ENCODE measurements around the gene SZT2.

SZT2 gene

GRCh38 chr1:43448955-43449707, 59.4 kb downstream of the SZT2 start:
- TF ChIP-seq CTCF (IDR thresholded peaks at IDR 0.05; ENCODE audit: low read depth, low read length, poor library complexity, severe bottlenecking) (no peak), EZH2phosphoT487 (IDR thresholded peaks at IDR 0.05; ENCODE audit: borderline replicate concordance, low read length) (no peak)
- Histone ChIP-seq H3K4me1 (ENCODE audit: control insufficient read depth, low read length) (peaks cover 4% of the 10 kb centered on the region), H3K36me3 (ENCODE audit: control insufficient read depth, low read length) (peaks cover 41% of the 10 kb centered on the region), H3K27me3 (ENCODE audit: control insufficient read depth, low read length) (peaks cover 3% of the 10 kb centered on the region), H4K20me1 (ENCODE audit: control insufficient read depth, insufficient read depth, low read depth, low read length) (no peaks in the 10 kb centered on the region), H3F3A (ENCODE audit: control insufficient read depth, insufficient read depth) (no peaks in the 10 kb centered on the region), H3K9me3 (ENCODE audit: control insufficient read depth, insufficient read depth, low read length) (no peaks in the 10 kb centered on the region), H3K4me2 (ENCODE audit: low read length) (no peak overlapping the region), H3K9me2 (replicated peaks; ENCODE audit: control insufficient read depth, low read length) (no peaks in the 10 kb centered on the region), H3K4me3 (ENCODE audit: low read length) (no peak overlapping the region), H3K27ac (ENCODE audit: low read depth, low read length) (no peak overlapping the region), H3K79me2 (ENCODE audit: control insufficient read depth, low read length) (no peaks in the 10 kb centered on the region)

DNA sequence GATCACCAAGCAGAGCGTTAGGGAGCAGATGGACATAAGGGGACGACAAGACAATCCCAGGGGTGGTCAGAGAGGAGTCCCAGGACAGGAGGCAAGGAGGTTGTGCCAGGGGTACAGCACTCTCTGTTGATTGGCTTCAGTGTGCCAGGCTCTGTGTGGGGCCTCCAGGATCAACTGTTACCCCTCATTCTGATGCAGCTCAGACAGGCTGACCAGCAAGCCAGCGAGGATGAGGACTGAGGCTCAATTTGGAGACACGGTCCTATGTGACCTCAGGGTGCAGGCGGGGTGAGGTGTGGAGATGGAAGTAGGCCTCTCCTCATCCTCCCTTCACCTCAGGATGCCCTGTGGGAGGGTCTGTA, 60.0 kb downstream of the SZT2 start:
- no peaks in the 10 kb centered on the region for H4K20me1 ChIP-seq (ENCODE audit: control insufficient read depth, insufficient read depth, low read depth, low read length)
- peaks cover 9% of the 10 kb centered on the region for H3K27me3 ChIP-seq (ENCODE audit: control insufficient read depth, low read length)
- no peak overlapping the region for H3K4me2 ChIP-seq (ENCODE audit: low read length)
- no peak overlapping the region for H3K27ac ChIP-seq (ENCODE audit: low read depth, low read length)
- no peak for TF ChIP-seq EZH2phosphoT487 (IDR thresholded peaks at IDR 0.05; ENCODE audit: borderline replicate concordance, low read length)
- no peak overlapping the region for H3K4me3 ChIP-seq (ENCODE audit: low read length)
- peaks cover 9% of the 10 kb centered on the region for H3K4me1 ChIP-seq (ENCODE audit: control insufficient read depth, low read length)
- no peaks in the 10 kb centered on the region for H3K9me2 ChIP-seq (replicated peaks; ENCODE audit: control insufficient read depth, low read length)
- H3F3A ChIP-seq (ENCODE audit: control insufficient read depth, insufficient read depth): no peaks in the 10 kb centered on the region
- H3K79me2 ChIP-seq (ENCODE audit: control insufficient read depth, low read length): no peaks in the 10 kb centered on the region
- no peaks in the 10 kb centered on the region for H3K9me3 ChIP-seq (ENCODE audit: control insufficient read depth, insufficient read depth, low read length)
- peaks cover 37% of the 10 kb centered on the region for H3K36me3 ChIP-seq (ENCODE audit: control insufficient read depth, low read length)

DNA sequence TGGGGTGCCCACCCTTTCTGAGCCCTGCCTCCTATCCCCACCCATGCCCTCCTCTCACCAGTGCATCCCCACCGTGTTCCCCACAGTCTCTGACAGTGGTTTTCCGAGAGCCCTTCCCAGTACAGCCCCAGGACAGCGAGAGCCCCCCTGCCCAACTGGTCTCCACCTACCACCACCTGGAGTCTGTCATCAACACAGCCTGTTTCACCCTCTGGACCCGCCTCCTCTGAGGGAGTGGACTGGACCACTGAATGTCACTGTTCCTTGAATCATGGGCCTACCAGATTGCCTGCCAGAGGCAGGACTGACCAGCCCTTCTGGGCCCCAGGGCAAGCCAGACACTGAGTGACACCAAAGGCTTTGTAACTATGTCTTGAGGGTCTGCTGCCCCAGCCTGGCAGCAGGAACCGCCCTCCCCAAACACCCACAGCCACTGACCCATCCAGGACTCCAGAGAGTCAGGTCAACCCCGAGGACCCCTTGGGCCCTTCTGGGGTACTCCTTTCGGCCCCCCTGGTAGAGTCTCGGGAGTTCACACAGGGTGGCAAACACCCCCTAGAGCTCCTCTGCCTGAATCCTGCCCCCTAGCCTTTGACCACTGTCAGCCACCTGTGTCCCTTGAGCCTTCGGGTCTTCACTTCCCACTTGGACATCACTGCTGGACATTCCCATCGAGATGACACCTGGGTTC, 60.7 kb downstream of the SZT2 start:
- H3K4me2 ChIP-seq (ENCODE audit: low read length): no peak overlapping the region
- H3K79me2 ChIP-seq (ENCODE audit: control insufficient read depth, low read length): no peaks in the 10 kb centered on the region
- no peak overlapping the region for H3K27ac ChIP-seq (ENCODE audit: low read depth, low read length)
- no peaks in the 10 kb centered on the region for H3K9me3 ChIP-seq (ENCODE audit: control insufficient read depth, insufficient read depth, low read length)
- no peaks in the 10 kb centered on the region for H3K9me2 ChIP-seq (replicated peaks; ENCODE audit: control insufficient read depth, low read length)
- H3K36me3 ChIP-seq (ENCODE audit: control insufficient read depth, low read length): peaks cover 37% of the 10 kb centered on the region
- H3K4me3 ChIP-seq (ENCODE audit: low read length): no peak overlapping the region
- H3K27me3 ChIP-seq (ENCODE audit: control insufficient read depth, low read length): peaks cover 16% of the 10 kb centered on the region
- H4K20me1 ChIP-seq (ENCODE audit: control insufficient read depth, insufficient read depth, low read depth, low read length): no peaks in the 10 kb centered on the region
- no peaks in the 10 kb centered on the region for H3F3A ChIP-seq (ENCODE audit: control insufficient read depth, insufficient read depth)
- H3K4me1 ChIP-seq (ENCODE audit: control insufficient read depth, low read length): peaks cover 11% of the 10 kb centered on the region
- no peak for TF ChIP-seq EZH2phosphoT487 (IDR thresholded peaks at IDR 0.05; ENCODE audit: borderline replicate concordance, low read length)

- Histone ChIP-seq H3K27me3 (ENCODE audit: control insufficient read depth, low read length) (peaks cover 24% of the 10 kb centered on the region), H3K79me2 (ENCODE audit: control insufficient read depth, low read length) (no peaks in the 10 kb centered on the region), H3K4me1 (ENCODE audit: control insufficient read depth, low read length) (peaks cover 11% of the 10 kb centered on the region), H3K9me3 (ENCODE audit: control insufficient read depth, insufficient read depth, low read length) (no peaks in the 10 kb centered on the region), H3K4me3 (ENCODE audit: low read length) (no peak overlapping the region), H4K20me1 (ENCODE audit: control insufficient read depth, insufficient read depth, low read depth, low read length) (no peaks in the 10 kb centered on the region), H3K27ac (ENCODE audit: low read depth, low read length) (no peak overlapping the region), H3K4me2 (ENCODE audit: low read length) (no peak overlapping the region), H3F3A (ENCODE audit: control insufficient read depth, insufficient read depth) (no peaks in the 10 kb centered on the region), H3K9me2 (replicated peaks; ENCODE audit: control insufficient read depth, low read length) (no peaks in the 10 kb centered on the region), H3K36me3 (ENCODE audit: control insufficient read depth, low read length) (peaks cover 31% of the 10 kb centered on the region)
- TF ChIP-seq CTCF (IDR thresholded peaks at IDR 0.05; ENCODE audit: low read depth, low read length, poor library complexity, severe bottlenecking) (no peak), EZH2phosphoT487 (IDR thresholded peaks at IDR 0.05; ENCODE audit: borderline replicate concordance, low read length) (no peak)
Measured at GRCh38 chr1:43451157-43451591, 61.5 kb downstream of the SZT2 start.

Data from DOHH2 (cell line).